Fibroblast of lung (primary cell): ENCODE results near the gene OR2AG2. TPM values are rescaled to one million over a fixed set of nuclear protein-coding genes. Genes with fewer than 3 reads are reported as not detected.

Experiments
- DNase-seq, 2 donors: peaks; one replicate each; pipeline versions ENCODE4 v3.0.0 to v3.0.0-alpha.2; 2010; ENCODE audit warnings: low read depth in 2 of 2
- H2AFZ ChIP-seq: 2 replicates; pipeline ENCODE4 v1.5.1; 2012; ENCODE audit warnings: low read length, control low read depth, inconsistent platforms
- H3K27ac ChIP-seq: 2 replicates; pipeline ENCODE4 v1.5.1; 2011; ENCODE audit warnings: low read length, control low read depth; ENCODE audit not compliant: insufficient read depth
- H3K27me3 ChIP-seq: 2 replicates; pipeline ENCODE4 v1.5.1; 2011; ENCODE audit warnings: mild to moderate bottlenecking, low read length; ENCODE audit not compliant: control insufficient read depth, insufficient read depth
- H3K36me3 ChIP-seq: 2 replicates; pipeline ENCODE4 v1.5.1; 2011; ENCODE audit warnings: low read length; ENCODE audit not compliant: control insufficient read depth, insufficient read depth
- H3K4me1 ChIP-seq: 2 replicates; pipeline ENCODE4 v1.5.1; 2011; ENCODE audit warnings: low read length; ENCODE audit not compliant: control insufficient read depth, insufficient read depth; ENCODE audit errors: extremely low read depth
- H3K4me2 ChIP-seq: 2 replicates; pipeline ENCODE4 v1.5.1; 2011; ENCODE audit warnings: low read length, control low read depth; ENCODE audit not compliant: insufficient read depth; ENCODE audit errors: extremely low read depth
- H3K4me3 ChIP-seq, 4 experiments: fragments of 200-600 bp in 1 of 4; sonication (generic) in 1 of 4; replicated peaks in 1 of 4; 2 replicates each; pipeline ENCODE4 v1.5.1; 2011 to 2016; ENCODE audit warnings: low read length in 4 of 4, low read depth in 3 of 4, mild to moderate bottlenecking in 3 of 4, control low read depth in 2 of 4, inconsistent platforms in 1 of 4, mixed read lengths in 1 of 4; ENCODE audit not compliant: insufficient read depth in 1 of 4; ENCODE audit errors: control extremely low read depth in 1 of 4
- H3K79me2 ChIP-seq: 2 replicates; pipeline ENCODE4 v1.5.1; 2012; ENCODE audit warnings: mild to moderate bottlenecking, low read length, inconsistent platforms; ENCODE audit not compliant: control insufficient read depth, insufficient read depth
- H3K9ac ChIP-seq: 2 replicates; pipeline ENCODE4 v1.5.1; 2011; ENCODE audit warnings: mild to moderate bottlenecking, low read length, control low read depth; ENCODE audit not compliant: insufficient read depth
- H3K9me3 ChIP-seq: 2 replicates; pipeline ENCODE4 v1.5.1; 2012; ENCODE audit warnings: low read depth, low read length; ENCODE audit not compliant: control insufficient read depth, insufficient read depth
- H4K20me1 ChIP-seq: 2 replicates; pipeline ENCODE4 v1.5.1; 2011; ENCODE audit warnings: low read length; ENCODE audit not compliant: control insufficient read depth, insufficient read depth; ENCODE audit errors: extremely low read depth
- EZH2 ChIP-seq: IDR thresholded peaks from 2 replicates; pipeline ENCODE4 v1.5.1; 2012; ENCODE audit warnings: low read length, control low read depth, mild to moderate bottlenecking; ENCODE audit errors: missing control alignments
- polyA plus RNA-seq, 2 donors: library from polyadenylated mRNA; depleted of rRNA in 1 of 2; stranded (reverse) in 1 of 2; unstranded in 1 of 2; fragments of >200 nt; gene quantifications; 2 replicates each; pipeline ENCODE4 v1.2.1, GENCODE V29; 2011 to 2012; ENCODE audit warnings: missing spikeins in 1 of 2
- total RNA-seq: library from RNA; depleted of rRNA; stranded (reverse); fragments of >200 nt; gene quantifications from 2 replicates; pipeline ENCODE4 v1.2.1, GENCODE V29; 2014
- TF ChIP-seq, protein P1 (sequence below), 2 donors: IDR thresholded peaks in 1 of 2; conservative IDR thresholded peaks in 1 of 2; 1 replicate in 1 of 2; 2 replicates in 1 of 2; pipeline ENCODE4 v1.5.1; 2011 to 2012; ENCODE audit warnings: low read length in 2 of 2, control low read depth in 1 of 2, inconsistent platforms in 1 of 2, low read depth in 1 of 2, mild to moderate bottlenecking in 1 of 2

The OR2AG2 gene
- total and polyA plus RNA-seq, 2 donors (not counting 1 experiment from before 2014, with no cell fraction given) = under 0.01 to 0.03 TPM

DNA sequence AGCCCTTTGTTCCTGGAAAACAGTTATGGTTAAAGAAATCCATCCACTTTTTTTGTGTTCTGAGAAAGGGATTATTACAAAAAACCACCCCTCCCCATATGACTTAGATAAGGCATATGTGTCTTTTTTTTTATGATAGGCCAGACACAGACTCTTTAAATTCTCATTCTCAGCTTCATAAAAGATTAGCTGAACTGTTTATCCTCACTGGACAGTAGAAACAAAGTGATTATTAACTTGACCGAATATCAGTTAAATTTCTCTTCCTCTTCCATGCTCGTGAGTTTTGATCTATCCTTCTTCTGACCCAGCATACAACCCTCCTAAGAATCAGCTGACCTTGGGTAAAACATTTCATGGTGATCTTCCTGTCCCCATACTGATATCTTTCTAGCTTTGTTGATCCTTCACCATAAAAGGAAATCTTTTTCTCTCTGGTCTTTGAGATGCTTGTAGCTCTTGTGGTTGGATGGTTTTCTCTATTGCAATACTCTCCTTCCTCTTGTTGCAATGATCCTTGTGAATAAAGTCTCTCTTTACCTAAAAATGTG is 26.2 kb downstream of the OR2AG2 start:
- Histone ChIP-seq H3K9me3 (no peaks in the 10 kb centered on the region), H4K20me1 (no peaks in the 10 kb centered on the region), H3K36me3 (no peaks in the 10 kb centered on the region), H2AFZ (no peak overlapping the region), H3K79me2 (no peaks in the 10 kb centered on the region), H3K4me3 (no peak overlapping the region), H3K4me1 (no peaks in the 10 kb centered on the region), H3K4me2 (no peak overlapping the region), H3K9ac (no peak overlapping the region), H3K27ac (no peak overlapping the region), H3K27me3 (no peaks in the 10 kb centered on the region)
- TF ChIP-seq, protein P1, sequence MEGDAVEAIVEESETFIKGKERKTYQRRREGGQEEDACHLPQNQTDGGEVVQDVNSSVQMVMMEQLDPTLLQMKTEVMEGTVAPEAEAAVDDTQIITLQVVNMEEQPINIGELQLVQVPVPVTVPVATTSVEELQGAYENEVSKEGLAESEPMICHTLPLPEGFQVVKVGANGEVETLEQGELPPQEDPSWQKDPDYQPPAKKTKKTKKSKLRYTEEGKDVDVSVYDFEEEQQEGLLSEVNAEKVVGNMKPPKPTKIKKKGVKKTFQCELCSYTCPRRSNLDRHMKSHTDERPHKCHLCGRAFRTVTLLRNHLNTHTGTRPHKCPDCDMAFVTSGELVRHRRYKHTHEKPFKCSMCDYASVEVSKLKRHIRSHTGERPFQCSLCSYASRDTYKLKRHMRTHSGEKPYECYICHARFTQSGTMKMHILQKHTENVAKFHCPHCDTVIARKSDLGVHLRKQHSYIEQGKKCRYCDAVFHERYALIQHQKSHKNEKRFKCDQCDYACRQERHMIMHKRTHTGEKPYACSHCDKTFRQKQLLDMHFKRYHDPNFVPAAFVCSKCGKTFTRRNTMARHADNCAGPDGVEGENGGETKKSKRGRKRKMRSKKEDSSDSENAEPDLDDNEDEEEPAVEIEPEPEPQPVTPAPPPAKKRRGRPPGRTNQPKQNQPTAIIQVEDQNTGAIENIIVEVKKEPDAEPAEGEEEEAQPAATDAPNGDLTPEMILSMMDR (conservative IDR thresholded peaks at IDR 0.05 in 1 of 2, IDR thresholded peaks at IDR 0.05 in 1 of 2; ENCODE audit: low read depth in 1 of 2, low read length in 2 of 2) = no peak
- TF ChIP-seq EZH2 = no peak
- DNase-seq = no peak

DNA sequence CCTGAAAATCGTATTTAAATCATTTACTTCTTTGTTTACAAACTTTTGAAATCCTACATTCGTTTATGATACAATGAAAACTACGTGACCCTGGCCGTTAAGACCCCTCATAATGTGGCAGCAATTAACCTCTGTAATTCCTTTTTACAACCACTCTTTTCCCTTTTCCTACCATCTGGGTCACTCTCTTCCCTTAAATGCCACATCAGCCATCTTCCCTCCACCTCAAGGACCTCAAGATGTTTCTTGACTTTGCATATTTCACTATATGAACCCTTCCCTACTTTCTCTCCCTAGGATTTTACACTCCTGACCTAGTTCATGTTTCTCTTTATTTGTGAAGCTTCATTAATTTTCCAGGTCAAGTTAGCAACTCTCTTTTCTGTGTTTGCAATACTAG is 26.8 kb downstream of the OR2AG2 start:
- no peaks in the 10 kb centered on the region for H3K9me3 ChIP-seq

DNA sequence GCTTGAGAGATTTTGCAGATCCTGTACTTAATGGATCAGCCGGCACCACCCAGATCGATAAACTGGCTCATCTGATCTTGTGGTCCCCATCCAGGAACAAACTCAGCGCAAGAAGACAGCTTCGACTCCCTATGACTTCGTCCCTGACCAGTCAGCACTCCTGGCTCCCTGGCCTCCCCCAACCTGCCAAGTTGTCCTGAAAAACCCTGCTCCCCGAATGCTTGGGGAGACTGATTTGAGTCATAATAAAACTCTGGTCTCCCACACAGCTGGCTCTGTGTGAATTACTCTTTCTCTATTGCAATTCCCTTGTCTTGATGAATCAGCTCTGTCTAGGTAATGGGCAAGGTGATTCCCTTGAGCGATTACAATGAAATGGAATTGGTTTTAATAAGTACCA is 29.5 kb downstream of the OR2AG2 start:
- Histone ChIP-seq H3K4me1 (no peaks in the 10 kb centered on the region), H3K9me3 (no peaks in the 10 kb centered on the region), H3K9ac (no peak overlapping the region), H3K4me2 (no peak overlapping the region), H3K27me3 (no peaks in the 10 kb centered on the region), H2AFZ (no peak overlapping the region), H4K20me1 (no peaks in the 10 kb centered on the region), H3K79me2 (no peaks in the 10 kb centered on the region), H3K4me3 (no peak overlapping the region), H3K27ac (no peak overlapping the region), H3K36me3 (no peaks in the 10 kb centered on the region)
- TF ChIP-seq, protein P1 (conservative IDR thresholded peaks at IDR 0.05 in 1 of 2, IDR thresholded peaks at IDR 0.05 in 1 of 2; ENCODE audit: low read depth in 1 of 2, low read length in 2 of 2) = no peak
- no peak for TF ChIP-seq EZH2
- no peak for DNase-seq

More for the DNA sequence above, 26.8 kb downstream of the OR2AG2 start:
- no peak overlapping the region for H3K4me3 ChIP-seq
- TF ChIP-seq, protein P1 (conservative IDR thresholded peaks at IDR 0.05 in 1 of 2, IDR thresholded peaks at IDR 0.05 in 1 of 2; ENCODE audit: low read depth in 1 of 2, low read length in 2 of 2) = no peak
- TF ChIP-seq EZH2 = no peak
- H3K27ac ChIP-seq = no peak overlapping the region
- no peaks in the 10 kb centered on the region for H3K79me2 ChIP-seq
- DNase-seq = no peak
- no peaks in the 10 kb centered on the region for H3K4me1 ChIP-seq
- no peaks in the 10 kb centered on the region for H3K27me3 ChIP-seq
- H3K36me3 ChIP-seq = no peaks in the 10 kb centered on the region
- no peak overlapping the region for H2AFZ ChIP-seq
- H3K4me2 ChIP-seq = no peak overlapping the region
- no peaks in the 10 kb centered on the region for H4K20me1 ChIP-seq
- H3K9ac ChIP-seq = no peak overlapping the region
